ENCODE measurements around the gene IL17B. TPM values are rescaled to one million over a fixed set of nuclear protein-coding genes. Genes with fewer than 3 reads are reported as not detected.

IL17B gene
- total and polyA plus RNA-seq, 2 of the 13 experiments (the other 11 are each of a cell fraction or from before 2014, with no cell fraction given), result 0.29 to 2.6 TPM

DNA sequence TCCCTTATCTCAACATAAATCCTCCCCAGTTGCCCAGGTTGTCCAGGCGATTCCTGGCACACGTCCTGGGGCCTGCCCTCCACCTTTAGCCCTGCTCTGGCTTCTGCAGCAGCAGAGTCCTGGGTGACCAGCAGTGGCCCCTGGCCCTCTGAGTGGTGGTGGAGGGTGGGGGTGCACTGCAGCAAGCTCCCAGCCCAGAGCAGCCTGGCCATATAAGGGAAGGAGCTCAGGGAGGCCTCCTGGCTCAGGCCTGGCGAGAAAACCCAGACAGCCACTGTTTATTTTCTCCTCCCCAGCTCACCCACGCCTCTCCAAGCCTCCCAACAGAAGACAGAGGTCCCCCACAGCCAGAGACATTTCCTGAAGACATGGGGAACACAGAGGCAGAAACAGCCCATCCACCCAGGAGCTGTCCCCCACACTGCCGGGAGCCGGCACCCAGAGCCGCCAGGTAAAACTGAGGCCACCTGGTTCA lies 44.7 kb upstream of the IL17B start (continued):
- TF ChIP-seq RORA (CRISPR knock-in tag; IDR thresholded peaks at IDR 0.05), result no peak
- 0 out of 2 replicates have a peak, but pooled peaks have one; percentile 22 for TF ChIP-seq RXRB (CRISPR knock-in tag; IDR thresholded peaks at IDR 0.05; ENCODE audit: borderline replicate concordance)
- TF ChIP-seq, protein P1, sequence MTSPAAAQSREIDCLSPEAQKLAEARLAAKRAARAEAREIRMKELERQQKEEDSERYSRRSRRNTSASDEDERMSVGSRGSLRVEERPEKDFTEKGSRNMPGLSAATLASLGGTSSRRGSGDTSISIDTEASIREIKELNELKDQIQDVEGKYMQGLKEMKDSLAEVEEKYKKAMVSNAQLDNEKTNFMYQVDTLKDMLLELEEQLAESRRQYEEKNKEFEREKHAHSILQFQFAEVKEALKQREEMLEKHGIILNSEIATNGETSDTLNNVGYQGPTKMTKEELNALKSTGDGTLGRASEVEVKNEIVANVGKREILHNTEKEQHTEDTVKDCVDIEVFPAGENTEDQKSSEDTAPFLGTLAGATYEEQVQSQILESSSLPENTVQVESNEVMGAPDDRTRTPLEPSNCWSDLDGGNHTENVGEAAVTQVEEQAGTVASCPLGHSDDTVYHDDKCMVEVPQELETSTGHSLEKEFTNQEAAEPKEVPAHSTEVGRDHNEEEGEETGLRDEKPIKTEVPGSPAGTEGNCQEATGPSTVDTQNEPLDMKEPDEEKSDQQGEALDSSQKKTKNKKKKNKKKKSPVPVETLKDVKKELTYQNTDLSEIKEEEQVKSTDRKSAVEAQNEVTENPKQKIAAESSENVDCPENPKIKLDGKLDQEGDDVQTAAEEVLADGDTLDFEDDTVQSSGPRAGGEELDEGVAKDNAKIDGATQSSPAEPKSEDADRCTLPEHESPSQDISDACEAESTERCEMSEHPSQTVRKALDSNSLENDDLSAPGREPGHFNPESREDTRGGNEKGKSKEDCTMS (CRISPR knock-in tag; conservative IDR thresholded peaks at IDR 0.05), result no peak
- no peak for TF ChIP-seq CBX2 (IDR thresholded peaks at IDR 0.05; ENCODE audit: low read depth, low read length)
- no peak for TF ChIP-seq CBX2 (CRISPR knock-in tag; IDR thresholded peaks at IDR 0.05; ENCODE audit: low read depth)
- TF ChIP-seq ZNF737 (CRISPR knock-in tag; IDR thresholded peaks at IDR 0.05; ENCODE audit: borderline replicate concordance), result no peak
- TF ChIP-seq ZNF350 (CRISPR knock-in tag; IDR thresholded peaks at IDR 0.05; ENCODE audit: borderline replicate concordance, low read depth), result no peak
- TF ChIP-seq TOPORS (CRISPR knock-in tag; IDR thresholded peaks at IDR 0.05), result no peak
- no peak for TF ChIP-seq MLLT10 (CRISPR knock-in tag; IDR thresholded peaks at IDR 0.05)
- TF ChIP-seq ZNF230 (CRISPR knock-in tag; IDR thresholded peaks at IDR 0.05), result no peak
- TF ChIP-seq, protein P2, sequence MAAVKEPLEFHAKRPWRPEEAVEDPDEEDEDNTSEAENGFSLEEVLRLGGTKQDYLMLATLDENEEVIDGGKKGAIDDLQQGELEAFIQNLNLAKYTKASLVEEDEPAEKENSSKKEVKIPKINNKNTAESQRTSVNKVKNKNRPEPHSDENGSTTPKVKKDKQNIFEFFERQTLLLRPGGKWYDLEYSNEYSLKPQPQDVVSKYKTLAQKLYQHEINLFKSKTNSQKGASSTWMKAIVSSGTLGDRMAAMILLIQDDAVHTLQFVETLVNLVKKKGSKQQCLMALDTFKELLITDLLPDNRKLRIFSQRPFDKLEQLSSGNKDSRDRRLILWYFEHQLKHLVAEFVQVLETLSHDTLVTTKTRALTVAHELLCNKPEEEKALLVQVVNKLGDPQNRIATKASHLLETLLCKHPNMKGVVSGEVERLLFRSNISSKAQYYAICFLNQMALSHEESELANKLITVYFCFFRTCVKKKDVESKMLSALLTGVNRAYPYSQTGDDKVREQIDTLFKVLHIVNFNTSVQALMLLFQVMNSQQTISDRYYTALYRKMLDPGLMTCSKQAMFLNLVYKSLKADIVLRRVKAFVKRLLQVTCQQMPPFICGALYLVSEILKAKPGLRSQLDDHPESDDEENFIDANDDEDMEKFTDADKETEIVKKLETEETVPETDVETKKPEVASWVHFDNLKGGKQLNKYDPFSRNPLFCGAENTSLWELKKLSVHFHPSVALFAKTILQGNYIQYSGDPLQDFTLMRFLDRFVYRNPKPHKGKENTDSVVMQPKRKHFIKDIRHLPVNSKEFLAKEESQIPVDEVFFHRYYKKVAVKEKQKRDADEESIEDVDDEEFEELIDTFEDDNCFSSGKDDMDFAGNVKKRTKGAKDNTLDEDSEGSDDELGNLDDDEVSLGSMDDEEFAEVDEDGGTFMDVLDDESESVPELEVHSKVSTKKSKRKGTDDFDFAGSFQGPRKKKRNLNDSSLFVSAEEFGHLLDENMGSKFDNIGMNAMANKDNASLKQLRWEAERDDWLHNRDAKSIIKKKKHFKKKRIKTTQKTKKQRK (IDR thresholded peaks at IDR 0.05; ENCODE audit: low read length), result no peak
- TF ChIP-seq, protein P3, sequence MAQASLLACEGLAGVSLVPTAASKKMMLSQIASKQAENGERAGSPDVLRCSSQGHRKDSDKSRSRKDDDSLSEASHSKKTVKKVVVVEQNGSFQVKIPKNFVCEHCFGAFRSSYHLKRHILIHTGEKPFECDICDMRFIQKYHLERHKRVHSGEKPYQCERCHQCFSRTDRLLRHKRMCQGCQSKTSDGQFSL (CRISPR knock-in tag; IDR thresholded peaks at IDR 0.05), result peak; percentile 94
- no peak for TF ChIP-seq NFKB2 (CRISPR knock-in tag; IDR thresholded peaks at IDR 0.05; ENCODE audit: borderline replicate concordance)
- TF ChIP-seq, protein P4, sequence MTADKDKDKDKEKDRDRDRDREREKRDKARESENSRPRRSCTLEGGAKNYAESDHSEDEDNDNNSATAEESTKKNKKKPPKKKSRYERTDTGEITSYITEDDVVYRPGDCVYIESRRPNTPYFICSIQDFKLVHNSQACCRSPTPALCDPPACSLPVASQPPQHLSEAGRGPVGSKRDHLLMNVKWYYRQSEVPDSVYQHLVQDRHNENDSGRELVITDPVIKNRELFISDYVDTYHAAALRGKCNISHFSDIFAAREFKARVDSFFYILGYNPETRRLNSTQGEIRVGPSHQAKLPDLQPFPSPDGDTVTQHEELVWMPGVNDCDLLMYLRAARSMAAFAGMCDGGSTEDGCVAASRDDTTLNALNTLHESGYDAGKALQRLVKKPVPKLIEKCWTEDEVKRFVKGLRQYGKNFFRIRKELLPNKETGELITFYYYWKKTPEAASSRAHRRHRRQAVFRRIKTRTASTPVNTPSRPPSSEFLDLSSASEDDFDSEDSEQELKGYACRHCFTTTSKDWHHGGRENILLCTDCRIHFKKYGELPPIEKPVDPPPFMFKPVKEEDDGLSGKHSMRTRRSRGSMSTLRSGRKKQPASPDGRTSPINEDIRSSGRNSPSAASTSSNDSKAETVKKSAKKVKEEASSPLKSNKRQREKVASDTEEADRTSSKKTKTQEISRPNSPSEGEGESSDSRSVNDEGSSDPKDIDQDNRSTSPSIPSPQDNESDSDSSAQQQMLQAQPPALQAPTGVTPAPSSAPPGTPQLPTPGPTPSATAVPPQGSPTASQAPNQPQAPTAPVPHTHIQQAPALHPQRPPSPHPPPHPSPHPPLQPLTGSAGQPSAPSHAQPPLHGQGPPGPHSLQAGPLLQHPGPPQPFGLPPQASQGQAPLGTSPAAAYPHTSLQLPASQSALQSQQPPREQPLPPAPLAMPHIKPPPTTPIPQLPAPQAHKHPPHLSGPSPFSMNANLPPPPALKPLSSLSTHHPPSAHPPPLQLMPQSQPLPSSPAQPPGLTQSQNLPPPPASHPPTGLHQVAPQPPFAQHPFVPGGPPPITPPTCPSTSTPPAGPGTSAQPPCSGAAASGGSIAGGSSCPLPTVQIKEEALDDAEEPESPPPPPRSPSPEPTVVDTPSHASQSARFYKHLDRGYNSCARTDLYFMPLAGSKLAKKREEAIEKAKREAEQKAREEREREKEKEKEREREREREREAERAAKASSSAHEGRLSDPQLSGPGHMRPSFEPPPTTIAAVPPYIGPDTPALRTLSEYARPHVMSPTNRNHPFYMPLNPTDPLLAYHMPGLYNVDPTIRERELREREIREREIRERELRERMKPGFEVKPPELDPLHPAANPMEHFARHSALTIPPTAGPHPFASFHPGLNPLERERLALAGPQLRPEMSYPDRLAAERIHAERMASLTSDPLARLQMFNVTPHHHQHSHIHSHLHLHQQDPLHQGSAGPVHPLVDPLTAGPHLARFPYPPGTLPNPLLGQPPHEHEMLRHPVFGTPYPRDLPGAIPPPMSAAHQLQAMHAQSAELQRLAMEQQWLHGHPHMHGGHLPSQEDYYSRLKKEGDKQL (CRISPR knock-in tag; IDR thresholded peaks at IDR 0.05; ENCODE audit: low read depth), result no peak
- no peak for TF ChIP-seq ZNF878 (CRISPR knock-in tag; IDR thresholded peaks at IDR 0.05)
- TF ChIP-seq ZBTB42 (CRISPR knock-in tag; IDR thresholded peaks at IDR 0.05), result 0 out of 2 replicates have a peak, but pooled peaks have one; percentile 3
- no peak for TF ChIP-seq ZNF543 (CRISPR knock-in tag; IDR thresholded peaks at IDR 0.05)
- no peak for TF ChIP-seq CHD2 (IDR thresholded peaks at IDR 0.05; ENCODE audit: low read depth, low read length)
